NCI-H2081 (cell line): ENCODE data around the gene CDC42EP5.
A peak's percentile ranks its signal among the peaks of the same experiment; 100 is the strongest.
"Not testable (repeated sequence)": the region's sequence is repeated elsewhere in the genome, so short reads cannot be mapped to it uniquely, and the experiment has no call there.

Experiments used
- DNase-seq, 2 experiments: peaks; one replicate each; lab custom pipeline; 2025; lab: John Stamatoyannopoulos, UW

CDC42EP5 gene

GRCh38 chr19:54489341-54489740, 16.2 kb upstream of the CDC42EP5 start:
- DNase-seq: no peak

- DNase-seq: no peak
Observed at GRCh38 chr19:54485851-54486250, 12.8 kb upstream of the CDC42EP5 start.

- no peak for DNase-seq
Observed at GRCh38 chr19:54484451-54484850, 11.4 kb upstream of the CDC42EP5 start.

- DNase-seq: no peak
Observed at GRCh38 chr19:54482889-54483288, 9.8 kb upstream of the CDC42EP5 start.

- DNase-seq: peak; percentile 27 to 57
Observed at GRCh38 chr19:54481326-54481930, 8.3 kb upstream of the CDC42EP5 start.

- no peak for DNase-seq
Observed at GRCh38 chr19:54480051-54480450, 7.0 kb upstream of the CDC42EP5 start.

GRCh38 chr19:54478677-54479266, 5.7 kb upstream of the CDC42EP5 start:
- peak; percentile 9 to 46 for DNase-seq

GRCh38 chr19:54477650-54478049, 4.6 kb upstream of the CDC42EP5 start:
- no peak for DNase-seq

GRCh38 chr19:54475706-54476105, 2.6 kb upstream of the CDC42EP5 start:
- no peak for DNase-seq

GRCh38 chr19:54473892-54474372, 836 bp upstream of the CDC42EP5 start:
- no peak for DNase-seq

- DNase-seq: no peak
Observed at GRCh38 chr19:54470991-54471782, 1.9 kb downstream of the CDC42EP5 start.

GRCh38 chr19:54470276-54470887, 2.7 kb downstream of the CDC42EP5 start:
- DNase-seq: no peak

GRCh38 chr19:54469496-54469934, 3.6 kb downstream of the CDC42EP5 start:
- no peak for DNase-seq

GRCh38 chr19:54466110-54466480, 7.0 kb downstream of the CDC42EP5 start:
- not testable (repeated sequence) for DNase-seq

GRCh38 chr19:54465426-54466109, 7.5 kb downstream of the CDC42EP5 start:
- DNase-seq: no peak

GRCh38 chr19:54464630-54465425, 8.3 kb downstream of the CDC42EP5 start:
- DNase-seq: peak; percentile 75 to 84

- DNase-seq: peak; percentile 83 to 93
Observed at GRCh38 chr19:54464044-54464629, 9.0 kb downstream of the CDC42EP5 start.

GRCh38 chr19:54463531-54464043, 9.5 kb downstream of the CDC42EP5 start, which contains the start of gene LENG9:
TSS of gene LENG9 (minus strand) at chr19:54463778. CDS start at chr19:54463526, 252 bp downstream.
- DNase-seq: peak; percentile 87 to 93

GRCh38 chr19:54462655-54463530, 10.2 kb downstream of the CDC42EP5 start:
- DNase-seq: peak; percentile 28 to 59
